Measurements from ENCODE around the gene GKN2. TPM values are rescaled to one million over a fixed set of nuclear protein-coding genes. Genes with fewer than 3 reads are reported as not detected.

Gene GKN2
- total and polyA plus RNA-seq, 2 donors (not counting 1 experiment from before 2014, with no cell fraction given) = not detected

DNA sequence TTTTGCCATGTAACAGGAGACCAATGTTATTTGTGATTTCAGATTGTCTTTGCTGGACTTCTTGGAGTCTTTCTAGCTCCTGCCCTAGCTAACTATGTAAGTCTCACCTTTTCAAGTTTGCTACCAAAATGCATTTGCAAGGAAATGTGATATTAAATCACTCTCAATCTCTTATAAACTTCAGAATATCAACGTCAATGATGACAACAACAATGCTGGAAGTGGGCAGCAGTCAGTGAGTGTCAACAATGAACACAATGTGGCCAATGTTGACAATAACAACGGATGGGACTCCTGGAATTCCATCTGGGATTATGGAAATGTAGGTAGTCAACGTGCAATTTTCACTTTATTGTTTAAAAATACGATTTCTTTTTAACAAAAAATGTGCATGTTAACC is 24.8 kb upstream of the GKN2 start:
- Histone ChIP-seq H3K79me2 (ENCODE audit: control insufficient read depth, insufficient read depth, low read length) (no peaks in the 10 kb centered on the region), H3K4me2 (ENCODE audit: extremely low read depth, insufficient read depth, low read length) (no peak overlapping the region), H3K4me1 (ENCODE audit: control insufficient read depth, extremely low read depth, insufficient read depth, low read length) (no peaks in the 10 kb centered on the region), H3K27ac (ENCODE audit: insufficient read depth, low read length) (no peak overlapping the region), H3K27me3 (ENCODE audit: control insufficient read depth, insufficient read depth, low read length) (no peaks in the 10 kb centered on the region), H4K20me1 (ENCODE audit: control insufficient read depth, extremely low read depth, insufficient read depth, low read length) (no peaks in the 10 kb centered on the region), H2AFZ (ENCODE audit: low read length) (no peak overlapping the region), H3K36me3 (ENCODE audit: control insufficient read depth, insufficient read depth, low read length) (no peaks in the 10 kb centered on the region), H3K9ac (ENCODE audit: insufficient read depth, low read length) (no peak overlapping the region), H3K9me3 (ENCODE audit: control insufficient read depth, insufficient read depth, low read depth, low read length) (no peaks in the 10 kb centered on the region), H3K4me3 (replicated peaks in 1 of 4; ENCODE audit: control extremely low read depth in 1 of 4, insufficient read depth in 1 of 4, low read depth in 3 of 4, low read length in 4 of 4) (no peak overlapping the region)
- DNase-seq (ENCODE audit: low read depth in 2 of 2) = no peak
- TF ChIP-seq EZH2 (IDR thresholded peaks at IDR 0.05; ENCODE audit: low read length, missing control alignments) = no peak
- TF ChIP-seq, protein P1, sequence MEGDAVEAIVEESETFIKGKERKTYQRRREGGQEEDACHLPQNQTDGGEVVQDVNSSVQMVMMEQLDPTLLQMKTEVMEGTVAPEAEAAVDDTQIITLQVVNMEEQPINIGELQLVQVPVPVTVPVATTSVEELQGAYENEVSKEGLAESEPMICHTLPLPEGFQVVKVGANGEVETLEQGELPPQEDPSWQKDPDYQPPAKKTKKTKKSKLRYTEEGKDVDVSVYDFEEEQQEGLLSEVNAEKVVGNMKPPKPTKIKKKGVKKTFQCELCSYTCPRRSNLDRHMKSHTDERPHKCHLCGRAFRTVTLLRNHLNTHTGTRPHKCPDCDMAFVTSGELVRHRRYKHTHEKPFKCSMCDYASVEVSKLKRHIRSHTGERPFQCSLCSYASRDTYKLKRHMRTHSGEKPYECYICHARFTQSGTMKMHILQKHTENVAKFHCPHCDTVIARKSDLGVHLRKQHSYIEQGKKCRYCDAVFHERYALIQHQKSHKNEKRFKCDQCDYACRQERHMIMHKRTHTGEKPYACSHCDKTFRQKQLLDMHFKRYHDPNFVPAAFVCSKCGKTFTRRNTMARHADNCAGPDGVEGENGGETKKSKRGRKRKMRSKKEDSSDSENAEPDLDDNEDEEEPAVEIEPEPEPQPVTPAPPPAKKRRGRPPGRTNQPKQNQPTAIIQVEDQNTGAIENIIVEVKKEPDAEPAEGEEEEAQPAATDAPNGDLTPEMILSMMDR (conservative IDR thresholded peaks at IDR 0.05 in 1 of 2, IDR thresholded peaks at IDR 0.05 in 1 of 2; ENCODE audit: low read depth in 1 of 2, low read length in 2 of 2) = no peak

DNA sequence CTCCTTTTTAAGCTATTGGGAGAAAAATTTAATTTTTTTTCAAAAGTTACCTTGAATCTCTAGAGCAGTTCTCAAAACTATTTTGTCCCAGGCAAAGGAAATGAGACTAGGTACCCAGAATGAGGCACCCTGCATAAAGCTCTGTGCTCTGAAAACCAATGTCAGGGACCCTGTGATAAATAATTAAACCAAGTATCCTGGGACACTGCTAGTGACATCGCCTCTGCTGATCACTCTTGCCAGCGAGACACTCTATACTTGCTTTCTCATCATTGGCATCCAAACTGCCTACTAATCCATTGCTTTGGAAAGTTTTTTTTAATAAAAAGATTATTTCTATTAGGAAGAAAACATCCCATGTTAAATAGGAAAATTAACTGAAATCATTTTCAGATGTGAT is 23.2 kb upstream of the GKN2 start:
- Histone ChIP-seq H3K36me3 (ENCODE audit: control insufficient read depth, insufficient read depth, low read length) (no peaks in the 10 kb centered on the region), H3K4me2 (ENCODE audit: extremely low read depth, insufficient read depth, low read length) (no peak overlapping the region), H3K79me2 (ENCODE audit: control insufficient read depth, insufficient read depth, low read length) (no peaks in the 10 kb centered on the region), H3K4me3 (replicated peaks in 1 of 4; ENCODE audit: control extremely low read depth in 1 of 4, insufficient read depth in 1 of 4, low read depth in 3 of 4, low read length in 4 of 4) (no peak overlapping the region), H3K27ac (ENCODE audit: insufficient read depth, low read length) (no peak overlapping the region), H3K27me3 (ENCODE audit: control insufficient read depth, insufficient read depth, low read length) (no peaks in the 10 kb centered on the region), H2AFZ (ENCODE audit: low read length) (no peak overlapping the region), H3K9ac (ENCODE audit: insufficient read depth, low read length) (no peak overlapping the region), H3K9me3 (ENCODE audit: control insufficient read depth, insufficient read depth, low read depth, low read length) (no peaks in the 10 kb centered on the region), H3K4me1 (ENCODE audit: control insufficient read depth, extremely low read depth, insufficient read depth, low read length) (peaks cover 3% of the 10 kb centered on the region), H4K20me1 (ENCODE audit: control insufficient read depth, extremely low read depth, insufficient read depth, low read length) (no peaks in the 10 kb centered on the region)
- DNase-seq (ENCODE audit: low read depth in 2 of 2) = no peak
- TF ChIP-seq EZH2 (IDR thresholded peaks at IDR 0.05; ENCODE audit: low read length, missing control alignments) = no peak
- TF ChIP-seq, protein P1 (conservative IDR thresholded peaks at IDR 0.05 in 1 of 2, IDR thresholded peaks at IDR 0.05 in 1 of 2; ENCODE audit: low read depth in 1 of 2, low read length in 2 of 2) = no peak

DNA sequence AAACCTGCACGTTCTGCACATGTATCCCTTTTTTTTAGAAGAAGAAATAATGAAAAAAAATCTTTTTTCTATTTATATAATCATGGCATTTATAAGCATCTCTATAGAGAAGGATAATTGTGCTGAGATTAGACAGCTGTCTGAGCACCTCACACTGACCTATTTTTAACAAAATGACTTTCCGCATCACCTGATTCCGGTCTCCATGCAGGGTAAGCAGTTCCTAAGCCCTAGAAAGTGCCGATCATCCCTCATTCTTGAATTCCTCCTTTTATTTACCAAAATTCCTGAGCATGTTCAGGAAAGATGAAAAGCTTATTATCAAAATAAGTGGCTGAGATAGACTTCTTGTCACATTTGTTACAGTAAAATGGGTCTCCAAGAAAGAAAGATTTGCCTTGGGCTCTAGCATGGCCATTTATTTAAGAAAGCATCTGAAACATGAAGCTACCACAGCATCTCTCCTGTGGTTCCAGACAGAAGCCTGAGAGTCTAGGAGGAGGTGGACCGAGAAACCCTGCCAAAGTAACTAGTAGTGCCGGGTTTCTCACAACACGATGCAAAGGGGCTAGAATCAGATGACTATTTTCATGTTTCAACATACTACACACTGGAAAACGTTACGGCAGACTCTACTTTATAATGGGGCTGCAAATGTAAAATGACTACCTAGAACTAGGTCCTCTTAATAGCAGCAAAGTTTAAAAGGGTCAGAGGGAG is 22.4 kb upstream of the GKN2 start:
- Histone ChIP-seq H3K9me3 (ENCODE audit: control insufficient read depth, insufficient read depth, low read depth, low read length) (no peaks in the 10 kb centered on the region), H3K27ac (ENCODE audit: insufficient read depth, low read length) (no peak overlapping the region), H3K4me2 (ENCODE audit: extremely low read depth, insufficient read depth, low read length) (no peak overlapping the region), H3K36me3 (ENCODE audit: control insufficient read depth, insufficient read depth, low read length) (no peaks in the 10 kb centered on the region), H3K79me2 (ENCODE audit: control insufficient read depth, insufficient read depth, low read length) (no peaks in the 10 kb centered on the region), H2AFZ (ENCODE audit: low read length) (no peak overlapping the region), H3K4me1 (ENCODE audit: control insufficient read depth, extremely low read depth, insufficient read depth, low read length) (peaks cover 3% of the 10 kb centered on the region), H3K27me3 (ENCODE audit: control insufficient read depth, insufficient read depth, low read length) (no peaks in the 10 kb centered on the region), H3K9ac (ENCODE audit: insufficient read depth, low read length) (no peak overlapping the region), H4K20me1 (ENCODE audit: control insufficient read depth, extremely low read depth, insufficient read depth, low read length) (no peaks in the 10 kb centered on the region), H3K4me3 (replicated peaks in 1 of 4; ENCODE audit: control extremely low read depth in 1 of 4, insufficient read depth in 1 of 4, low read depth in 3 of 4, low read length in 4 of 4) (no peak overlapping the region)
- TF ChIP-seq EZH2 (IDR thresholded peaks at IDR 0.05; ENCODE audit: low read length, missing control alignments) = no peak
- TF ChIP-seq, protein P1 (conservative IDR thresholded peaks at IDR 0.05 in 1 of 2, IDR thresholded peaks at IDR 0.05 in 1 of 2; ENCODE audit: low read depth in 1 of 2, low read length in 2 of 2) = no peak
- DNase-seq (ENCODE audit: low read depth in 2 of 2) = no peak

Data from fibroblast of lung (primary cell).